HL-60 (cell line): ENCODE measurements around the gene NFATC4.

Experiments
- GABPA ChIP-seq: IDR thresholded peaks from 2 replicates; pipeline ENCODE4 v1.6.1; 2012; ENCODE audit warnings: low read depth
- POLR2AphosphoS5 ChIP-seq: IDR thresholded peaks from 2 replicates; pipeline ENCODE4 v1.6.1; 2012; ENCODE audit warnings: low read depth
- TF ChIP-seq, protein P1 (sequence below): IDR thresholded peaks from one replicate; pipeline ENCODE4 v1.5.1; 2011; ENCODE audit warnings: low read length, control low read depth, inconsistent platforms; ENCODE audit not compliant: insufficient read depth
- TF ChIP-seq, protein P2 (sequence below): IDR thresholded peaks from 2 replicates; pipeline ENCODE4 v1.6.1; 2012; ENCODE audit warnings: low read depth; ENCODE audit not compliant: insufficient replicate concordance

DNA sequence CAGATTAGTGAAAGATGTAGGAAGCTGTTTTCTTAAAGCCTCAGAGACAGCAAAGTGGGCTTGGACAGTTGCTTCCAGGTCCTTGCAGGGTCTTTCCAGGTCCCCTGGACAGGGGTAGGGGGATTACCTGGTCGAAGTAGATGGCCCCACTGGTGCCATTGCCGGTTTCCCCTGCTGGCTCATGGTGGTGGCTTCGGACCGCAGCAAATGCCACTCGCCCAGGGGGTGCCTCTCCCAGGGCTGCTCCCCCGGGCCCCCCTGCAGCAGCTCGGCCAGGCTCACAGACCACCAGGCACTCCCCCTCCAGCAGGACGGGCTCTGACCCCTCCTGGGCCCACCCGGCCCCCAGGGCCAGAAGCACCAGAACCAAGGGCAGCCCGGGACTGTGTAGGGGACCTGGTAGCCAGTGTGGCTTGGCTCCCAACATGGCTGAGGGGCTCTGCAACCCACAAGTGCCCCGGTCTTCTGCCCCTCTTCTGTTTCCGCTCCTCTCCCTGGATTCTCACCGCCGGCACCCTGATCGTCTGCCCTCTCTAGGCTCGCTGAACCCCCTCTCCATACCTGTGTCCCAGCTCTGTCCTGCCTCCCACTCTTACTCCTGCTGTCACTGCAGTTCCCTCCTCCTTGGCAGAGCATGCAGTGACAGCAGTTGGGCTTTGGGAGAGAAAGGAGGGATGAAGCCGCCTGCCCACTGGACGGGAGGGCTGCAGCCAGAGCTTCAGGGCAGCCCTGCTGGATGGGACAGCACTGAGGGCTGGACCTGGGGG, 60.8 kb downstream of the NFATC4 start:
- TF ChIP-seq, protein P1, sequence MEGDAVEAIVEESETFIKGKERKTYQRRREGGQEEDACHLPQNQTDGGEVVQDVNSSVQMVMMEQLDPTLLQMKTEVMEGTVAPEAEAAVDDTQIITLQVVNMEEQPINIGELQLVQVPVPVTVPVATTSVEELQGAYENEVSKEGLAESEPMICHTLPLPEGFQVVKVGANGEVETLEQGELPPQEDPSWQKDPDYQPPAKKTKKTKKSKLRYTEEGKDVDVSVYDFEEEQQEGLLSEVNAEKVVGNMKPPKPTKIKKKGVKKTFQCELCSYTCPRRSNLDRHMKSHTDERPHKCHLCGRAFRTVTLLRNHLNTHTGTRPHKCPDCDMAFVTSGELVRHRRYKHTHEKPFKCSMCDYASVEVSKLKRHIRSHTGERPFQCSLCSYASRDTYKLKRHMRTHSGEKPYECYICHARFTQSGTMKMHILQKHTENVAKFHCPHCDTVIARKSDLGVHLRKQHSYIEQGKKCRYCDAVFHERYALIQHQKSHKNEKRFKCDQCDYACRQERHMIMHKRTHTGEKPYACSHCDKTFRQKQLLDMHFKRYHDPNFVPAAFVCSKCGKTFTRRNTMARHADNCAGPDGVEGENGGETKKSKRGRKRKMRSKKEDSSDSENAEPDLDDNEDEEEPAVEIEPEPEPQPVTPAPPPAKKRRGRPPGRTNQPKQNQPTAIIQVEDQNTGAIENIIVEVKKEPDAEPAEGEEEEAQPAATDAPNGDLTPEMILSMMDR, result no peak
- TF ChIP-seq, protein P2, sequence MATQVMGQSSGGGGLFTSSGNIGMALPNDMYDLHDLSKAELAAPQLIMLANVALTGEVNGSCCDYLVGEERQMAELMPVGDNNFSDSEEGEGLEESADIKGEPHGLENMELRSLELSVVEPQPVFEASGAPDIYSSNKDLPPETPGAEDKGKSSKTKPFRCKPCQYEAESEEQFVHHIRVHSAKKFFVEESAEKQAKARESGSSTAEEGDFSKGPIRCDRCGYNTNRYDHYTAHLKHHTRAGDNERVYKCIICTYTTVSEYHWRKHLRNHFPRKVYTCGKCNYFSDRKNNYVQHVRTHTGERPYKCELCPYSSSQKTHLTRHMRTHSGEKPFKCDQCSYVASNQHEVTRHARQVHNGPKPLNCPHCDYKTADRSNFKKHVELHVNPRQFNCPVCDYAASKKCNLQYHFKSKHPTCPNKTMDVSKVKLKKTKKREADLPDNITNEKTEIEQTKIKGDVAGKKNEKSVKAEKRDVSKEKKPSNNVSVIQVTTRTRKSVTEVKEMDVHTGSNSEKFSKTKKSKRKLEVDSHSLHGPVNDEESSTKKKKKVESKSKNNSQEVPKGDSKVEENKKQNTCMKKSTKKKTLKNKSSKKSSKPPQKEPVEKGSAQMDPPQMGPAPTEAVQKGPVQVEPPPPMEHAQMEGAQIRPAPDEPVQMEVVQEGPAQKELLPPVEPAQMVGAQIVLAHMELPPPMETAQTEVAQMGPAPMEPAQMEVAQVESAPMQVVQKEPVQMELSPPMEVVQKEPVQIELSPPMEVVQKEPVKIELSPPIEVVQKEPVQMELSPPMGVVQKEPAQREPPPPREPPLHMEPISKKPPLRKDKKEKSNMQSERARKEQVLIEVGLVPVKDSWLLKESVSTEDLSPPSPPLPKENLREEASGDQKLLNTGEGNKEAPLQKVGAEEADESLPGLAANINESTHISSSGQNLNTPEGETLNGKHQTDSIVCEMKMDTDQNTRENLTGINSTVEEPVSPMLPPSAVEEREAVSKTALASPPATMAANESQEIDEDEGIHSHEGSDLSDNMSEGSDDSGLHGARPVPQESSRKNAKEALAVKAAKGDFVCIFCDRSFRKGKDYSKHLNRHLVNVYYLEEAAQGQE, result no peak
- no peak for TF ChIP-seq POLR2AphosphoS5
- no peak for TF ChIP-seq GABPA
